Smooth muscle cell (in vitro differentiated cells): ENCODE data around the gene NELL2. TPM values are rescaled to one million over a fixed set of nuclear protein-coding genes. Genes with fewer than 3 reads are reported as not detected.

ENCODE experiments used
- DNase-seq: peaks from one replicate; lab custom pipeline; 2025; ENCODE audit not compliant: unreplicated experiment; lab: John Stamatoyannopoulos, UW
- H2AFZ ChIP-seq: fragments of 200-600 bp; sonication (generic); 2 replicates; pipeline ENCODE4 v1.6.0; 2016; ENCODE audit warnings: antibody characterized with exemption, low read depth, mild to moderate bottlenecking
- H3F3A ChIP-seq: fragments of 200-600 bp; sonication (generic); 2 replicates; pipeline ENCODE4 v1.6.0; 2017; ENCODE audit warnings: antibody characterized with exemption, low read depth
- H3K27ac ChIP-seq: fragments of 200-600 bp; sonication (generic); 2 replicates; pipeline ENCODE4 v1.5.1; 2016; ENCODE audit warnings: low read depth, mild to moderate bottlenecking
- H3K27me3 ChIP-seq: fragments of 200-600 bp; sonication (generic); 2 replicates; pipeline ENCODE4 v1.6.1; 2016; ENCODE audit warnings: low read depth, mild to moderate bottlenecking
- H3K36me3 ChIP-seq: fragments of 200-600 bp; sonication (generic); 2 replicates; pipeline ENCODE4 v1.5.1; 2016; ENCODE audit warnings: low read depth
- H3K4me1 ChIP-seq: fragments of 200-600 bp; sonication (generic); 2 replicates; pipeline ENCODE4 v1.5.1; 2016; ENCODE audit warnings: low read depth
- H3K4me2 ChIP-seq: fragments of 200-600 bp; sonication (generic); 2 replicates; pipeline ENCODE4 v1.6.0; 2016; ENCODE audit warnings: mild to moderate bottlenecking
- H3K4me3 ChIP-seq: fragments of 200-600 bp; sonication (generic); 2 replicates; pipeline ENCODE4 v1.5.1; 2016; ENCODE audit warnings: mild to moderate bottlenecking
- H3K79me2 ChIP-seq: fragments of 200-600 bp; sonication (generic); 2 replicates; pipeline ENCODE4 v1.6.0; 2016; ENCODE audit warnings: low read depth, mild to moderate bottlenecking
- H3K9ac ChIP-seq: fragments of 200-600 bp; sonication (generic); 2 replicates; pipeline ENCODE4 v1.6.0; 2016; ENCODE audit warnings: low read depth
- H3K9me3 ChIP-seq: fragments of 200-600 bp; sonication (generic); replicated peaks from 2 replicates; pipeline ENCODE4 v1.5.1; 2016; ENCODE audit warnings: low read depth
- H4K20me1 ChIP-seq: fragments of 200-600 bp; sonication (generic); 2 replicates; pipeline ENCODE4 v1.6.0; 2016; ENCODE audit warnings: low read depth
- CTCF ChIP-seq: fragments of 200-600 bp; sonication (generic); IDR thresholded peaks from 2 replicates; pipeline ENCODE4 v1.5.1; 2017; ENCODE audit warnings: borderline replicate concordance, mild to moderate bottlenecking, antibody characterized with exemption; ENCODE audit not compliant: insufficient read depth, poor library complexity, severe bottlenecking
- WGBS: methylation state at CpG from one replicate; pipeline ENCODE4 v1.1.7; 2016; ENCODE audit warnings: low lambda C conversion rate; 5-methylcytosine and 5-hydroxymethylcytosine counted together
- polyA plus RNA-seq: library from polyadenylated mRNA; unstranded; fragments of >200 nt; fragmentation: Nextera tagmentation; extraction: Ambion mirVana; gene quantifications from 2 replicates; pipeline ENCODE4 v1.2.1, GENCODE V29; 2016
- total RNA-seq: library from RNA; depleted of rRNA; stranded (reverse); fragments of >200 nt; gene quantifications from 2 replicates; pipeline ENCODE4 v1.2.3, GENCODE V29; 2014

NELL2 gene
- total and polyA plus RNA-seq, 2 experiments from 2014 or later: 16.8 TPM; not detected in 1

GRCh38 chr12:44647917-44648690, 228.0 kb downstream of the NELL2 start:
- H2AFZ ChIP-seq: no peak overlapping the region
- H3K79me2 ChIP-seq: no peaks in the 10 kb centered on the region
- no peaks in the 10 kb centered on the region for H4K20me1 ChIP-seq
- no peaks in the 10 kb centered on the region for H3F3A ChIP-seq
- H3K9me3 ChIP-seq: no peaks in the 10 kb centered on the region
- H3K36me3 ChIP-seq: no peaks in the 10 kb centered on the region
- DNase-seq: no peak
- H3K9ac ChIP-seq: no peak overlapping the region
- H3K27ac ChIP-seq: no peak overlapping the region
- no peaks in the 10 kb centered on the region for H3K4me1 ChIP-seq
- 59% methylated on average over 5 of the region's 5 CpGs for WGBS
- H3K4me2 ChIP-seq: no peak overlapping the region
- H3K27me3 ChIP-seq: no peaks in the 10 kb centered on the region
- H3K4me3 ChIP-seq: no peak overlapping the region
- no peak for TF ChIP-seq CTCF

GRCh38 chr12:44640427-44641190, 235.5 kb downstream of the NELL2 start:
- no peak overlapping the region for H3K4me3 ChIP-seq
- no peaks in the 10 kb centered on the region for H3K27me3 ChIP-seq
- H3K4me2 ChIP-seq: no peak overlapping the region
- no peak overlapping the region for H3K9ac ChIP-seq
- no peaks in the 10 kb centered on the region for H3K9me3 ChIP-seq
- H2AFZ ChIP-seq: no peak overlapping the region
- no peaks in the 10 kb centered on the region for H3K79me2 ChIP-seq
- 82% methylated on average over 2 of the region's 2 CpGs for WGBS
- no peak overlapping the region for H3K27ac ChIP-seq
- H3F3A ChIP-seq: no peaks in the 10 kb centered on the region
- no peaks in the 10 kb centered on the region for H4K20me1 ChIP-seq
- no peaks in the 10 kb centered on the region for H3K4me1 ChIP-seq
- no peak for TF ChIP-seq CTCF
- DNase-seq: no peak
- H3K36me3 ChIP-seq: no peaks in the 10 kb centered on the region

GRCh38 chr12:44637875-44638274, 238.2 kb downstream of the NELL2 start:
- no peak for TF ChIP-seq CTCF
- 82% methylated on average over 4 of the region's 4 CpGs for WGBS

More at GRCh38 chr12:44637875-44638274, 238.2 kb downstream of the NELL2 start:
- Histone ChIP-seq H3K9ac (no peak overlapping the region), H4K20me1 (no peaks in the 10 kb centered on the region), H3K27me3 (no peaks in the 10 kb centered on the region), H3K4me1 (no peaks in the 10 kb centered on the region), H3F3A (no peaks in the 10 kb centered on the region), H3K79me2 (no peaks in the 10 kb centered on the region), H3K4me2 (no peak overlapping the region), H2AFZ (no peak overlapping the region), H3K36me3 (no peaks in the 10 kb centered on the region), H3K9me3 (no peaks in the 10 kb centered on the region), H3K27ac (no peak overlapping the region), H3K4me3 (no peak overlapping the region)
- DNase-seq: no peak
